ENCODE measurements around the gene TNNI2.
"Not testable (repeated sequence)": the region's sequence is repeated elsewhere in the genome, so short reads cannot be mapped to it uniquely, and the experiment has no call there.

DNA sequence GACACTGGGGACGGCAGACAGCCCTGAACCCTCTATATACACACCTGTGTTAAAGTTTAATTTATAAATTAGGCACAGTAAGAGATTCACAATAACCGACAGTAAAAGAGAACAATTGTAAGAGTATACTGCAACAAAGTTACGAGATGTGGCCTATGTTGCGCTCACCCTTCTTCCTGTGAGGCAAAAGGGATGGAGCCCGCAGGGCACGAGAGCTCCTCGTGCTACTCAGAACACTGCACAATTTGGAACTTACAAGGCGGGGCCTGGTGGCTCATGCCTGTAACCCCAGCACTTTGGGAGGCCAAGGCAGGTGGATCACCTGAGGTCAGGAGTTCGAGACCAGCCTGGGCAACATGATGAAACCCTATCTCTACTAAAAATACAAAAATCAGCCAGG, 25.4 kb upstream of the TNNI2 start:
- TF ChIP-seq POLR2A, POLR2AphosphoS5, TAF1, SPI1 (IDR thresholded peaks at IDR 0.05; ENCODE audit: low read depth, low read length): not testable (repeated sequence)

Data from GM12891 (cell line).